ENCODE data around the gene SETD7.

DNA sequence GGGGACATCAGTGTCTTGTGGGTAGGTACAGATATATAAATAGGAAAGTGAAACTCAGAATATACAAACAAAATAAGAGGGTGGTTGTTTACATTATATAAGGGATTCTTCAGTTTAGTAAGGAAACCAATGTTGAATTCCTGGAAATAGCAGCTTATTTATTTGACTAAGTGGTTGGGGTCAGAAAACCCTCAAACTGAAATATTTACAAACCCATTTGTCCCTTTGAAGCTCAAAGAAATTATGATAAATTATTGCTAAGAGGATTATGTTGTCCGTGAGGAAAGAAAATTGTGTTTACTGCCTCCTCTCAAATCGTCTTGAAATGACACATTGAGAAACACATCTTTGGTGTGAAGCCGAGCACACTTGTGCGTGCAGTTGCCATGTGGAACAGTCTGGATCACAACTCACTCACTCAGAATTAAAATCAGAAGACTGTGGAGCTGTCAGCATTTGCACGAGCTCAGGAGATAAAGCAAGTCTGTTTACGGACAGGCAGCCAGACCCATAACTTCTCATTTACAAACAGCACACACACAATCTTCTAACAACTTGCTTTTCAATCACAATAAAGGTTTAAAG, 46.8 kb upstream of the SETD7 start:
- TF ChIP-seq POLR2A (IDR thresholded peaks at IDR 0.05; ENCODE audit: low read depth, low read length) (no peak), CTCF (conservative IDR thresholded peaks at IDR 0.05; ENCODE audit: low read depth, low read length) (no peak), RFX5 (IDR thresholded peaks at IDR 0.05; ENCODE audit: low read depth, low read length) (no peak), CHD1 (IDR thresholded peaks at IDR 0.05; ENCODE audit: low read depth, low read length) (no peak), BHLHE40 (IDR thresholded peaks at IDR 0.05; ENCODE audit: low read depth, low read length) (no peak), SMC3 (IDR thresholded peaks at IDR 0.05; ENCODE audit: low read depth, low read length) (no peak), RCOR1 (IDR thresholded peaks at IDR 0.05; ENCODE audit: insufficient replicate concordance, low read length) (no peak), RAD21 (IDR thresholded peaks at IDR 0.05; ENCODE audit: low read length) (no peak), USF2 (IDR thresholded peaks at IDR 0.05; ENCODE audit: low read depth, low read length) (no peak), NFE2L2 (IDR thresholded peaks at IDR 0.05; ENCODE audit: low read depth, low read length) (no peak), FOS (IDR thresholded peaks at IDR 0.05; ENCODE audit: low read depth, low read length) (no peak), MXI1 (IDR thresholded peaks at IDR 0.05; ENCODE audit: borderline replicate concordance, low read depth, low read length) (no peak), MAZ (IDR thresholded peaks at IDR 0.05; ENCODE audit: borderline replicate concordance, low read depth, low read length) (no peak)
